ENCODE results near the gene FAM53B. TPM values are rescaled to one million over a fixed set of nuclear protein-coding genes. Genes with fewer than 3 reads are reported as not detected.
A peak's percentile ranks its signal among the peaks of the same experiment; 100 is the strongest.

Gene FAM53B
- total and polyA plus RNA-seq, 4 donors = 21.8 to 31.2 (median 29.7) TPM

DNA sequence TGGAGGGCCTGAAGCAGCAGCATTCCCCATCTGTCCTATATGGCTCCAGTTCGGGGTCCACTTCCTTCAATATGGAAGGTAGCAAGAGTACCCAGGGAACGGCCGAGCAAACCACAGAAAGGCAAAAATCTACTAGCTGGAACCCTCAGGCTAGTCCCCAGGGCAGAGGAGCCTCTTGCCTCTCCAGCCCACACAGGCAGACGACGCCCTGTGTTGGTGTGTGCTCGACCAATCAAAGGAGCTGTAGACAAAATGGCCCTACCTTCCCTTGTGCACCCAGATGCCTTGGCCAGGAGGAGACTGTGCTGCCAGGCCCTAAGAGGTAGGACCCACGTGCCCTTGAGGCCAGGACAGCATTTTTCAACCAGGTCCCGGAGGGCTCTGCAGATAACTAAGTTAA lies 91.5 kb downstream of the FAM53B start:
- 96% methylated on average over 7 of the region's 8 CpGs for WGBS (ENCODE audit: insufficient coverage)
- H3K4me1 ChIP-seq (ENCODE audit: control insufficient read depth, insufficient read depth, low read length) = peaks cover 67% of the 10 kb centered on the region
- H3K27me3 ChIP-seq (ENCODE audit: control insufficient read depth, insufficient read depth, low read length) = no peaks in the 10 kb centered on the region
- no peaks in the 10 kb centered on the region for H3K9me3 ChIP-seq (ENCODE audit: control insufficient read depth, insufficient read depth, low read length)
- no peak overlapping the region for H3K4me3 ChIP-seq (ENCODE audit: low read depth, low read length)
- H3K27ac ChIP-seq (ENCODE audit: low read depth, low read length) = no peak overlapping the region
- DNase-seq (ENCODE audit: low read depth in 4 of 6, low spot score in 6 of 6) = no peak
- H3K36me3 ChIP-seq (ENCODE audit: control insufficient read depth, insufficient read depth, low read length) = peaks cover 50% of the 10 kb centered on the region

DNA sequence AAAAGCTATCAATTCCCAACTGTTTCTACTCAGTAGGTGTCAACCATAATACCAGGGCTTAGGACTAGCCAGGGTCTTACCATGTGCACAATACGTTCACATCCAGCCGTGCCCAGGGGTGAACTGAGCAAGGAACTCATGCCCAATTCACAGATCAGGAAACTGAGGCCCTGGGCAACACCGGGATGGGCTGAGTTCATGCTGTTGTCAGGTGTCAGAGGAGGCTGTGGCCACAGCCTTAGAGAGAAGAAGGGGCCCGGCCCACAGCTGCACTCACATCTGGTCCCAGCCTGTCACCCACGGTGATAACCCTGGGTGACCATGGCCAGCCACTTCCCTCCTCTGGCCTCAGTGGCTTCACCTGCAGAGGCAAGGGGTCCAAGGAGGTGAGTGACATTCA lies 92.0 kb downstream of the FAM53B start:
- peaks cover 50% of the 10 kb centered on the region for H3K36me3 ChIP-seq (ENCODE audit: control insufficient read depth, insufficient read depth, low read length)
- peaks cover 71% of the 10 kb centered on the region for H3K4me1 ChIP-seq (ENCODE audit: control insufficient read depth, insufficient read depth, low read length)
- H3K27ac ChIP-seq (ENCODE audit: low read depth, low read length) = no peak overlapping the region
- no peak overlapping the region for H3K4me3 ChIP-seq (ENCODE audit: low read depth, low read length)
- DNase-seq (ENCODE audit: low read depth in 4 of 6, low spot score in 6 of 6) = no peak
- no peaks in the 10 kb centered on the region for H3K27me3 ChIP-seq (ENCODE audit: control insufficient read depth, insufficient read depth, low read length)
- 93% methylated on average over 5 of the region's 5 CpGs for WGBS (ENCODE audit: insufficient coverage)
- H3K9me3 ChIP-seq (ENCODE audit: control insufficient read depth, insufficient read depth, low read length) = no peaks in the 10 kb centered on the region

DNA sequence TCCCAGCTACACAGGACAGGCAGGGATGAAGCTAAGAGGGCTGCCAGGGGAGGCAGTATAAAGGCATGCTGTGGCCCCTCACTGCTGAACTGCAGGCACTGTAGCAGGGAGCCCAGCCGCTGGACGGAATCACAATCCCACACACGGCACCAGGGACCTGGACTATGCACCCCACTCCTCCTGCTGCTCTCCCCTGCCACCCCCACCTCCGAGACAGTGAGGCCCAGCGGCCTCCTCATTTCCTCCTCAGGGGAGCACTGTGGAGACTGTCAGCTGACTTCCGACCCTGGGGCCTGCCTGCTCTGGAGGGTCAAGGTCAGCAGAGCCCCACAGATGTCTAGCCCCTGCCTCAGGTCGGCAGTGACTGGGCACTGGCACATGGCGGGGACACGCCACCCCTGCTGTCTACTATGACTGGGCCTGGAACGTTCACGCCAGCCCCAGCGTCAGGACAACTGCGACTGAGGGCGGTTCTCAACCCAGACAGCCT lies 92.7 kb downstream of the FAM53B start:
- peaks cover 52% of the 10 kb centered on the region for H3K36me3 ChIP-seq (ENCODE audit: control insufficient read depth, insufficient read depth, low read length)
- WGBS (ENCODE audit: insufficient coverage) = 87% methylated on average over 12 of the region's 14 CpGs
- DNase-seq (ENCODE audit: low read depth in 4 of 6, low spot score in 6 of 6) = no peak
- no peaks in the 10 kb centered on the region for H3K9me3 ChIP-seq (ENCODE audit: control insufficient read depth, insufficient read depth, low read length)
- no peak overlapping the region for H3K4me3 ChIP-seq (ENCODE audit: low read depth, low read length)
- peaks cover 78% of the 10 kb centered on the region for H3K4me1 ChIP-seq (ENCODE audit: control insufficient read depth, insufficient read depth, low read length)
- H3K27me3 ChIP-seq (ENCODE audit: control insufficient read depth, insufficient read depth, low read length) = no peaks in the 10 kb centered on the region
- no peak overlapping the region for H3K27ac ChIP-seq (ENCODE audit: low read depth, low read length)

DNA sequence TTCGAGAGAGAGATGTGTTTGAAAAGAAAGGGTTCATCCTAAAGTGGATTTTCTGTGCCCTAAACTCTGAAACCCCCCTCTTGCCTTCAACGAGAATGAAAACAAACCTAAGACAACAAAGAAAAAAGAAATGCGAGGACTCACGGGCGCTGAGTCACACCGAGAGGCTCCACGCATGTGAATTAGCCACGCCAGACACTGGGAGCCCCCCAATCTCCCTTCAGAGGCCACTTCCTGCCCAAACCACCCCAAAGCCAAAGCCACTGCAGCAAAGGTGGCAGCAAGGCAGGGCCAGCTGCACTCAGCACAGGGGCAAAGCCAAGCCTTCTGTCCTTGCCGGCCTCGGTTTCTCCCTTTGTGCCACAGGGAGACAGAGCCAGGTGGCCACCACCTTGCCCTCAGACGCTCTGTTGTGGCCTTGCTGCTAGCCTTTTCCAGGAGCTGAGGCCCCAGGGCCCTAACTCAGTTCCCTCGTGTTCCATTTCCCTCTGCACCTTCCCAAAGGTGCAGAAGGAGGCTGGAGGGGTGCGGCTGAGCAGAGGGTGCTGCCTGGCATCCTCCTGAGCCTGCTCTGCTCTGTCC lies 93.3 kb downstream of the FAM53B start:
- H3K36me3 ChIP-seq (ENCODE audit: control insufficient read depth, insufficient read depth, low read length) = peaks cover 47% of the 10 kb centered on the region
- peaks cover 84% of the 10 kb centered on the region for H3K4me1 ChIP-seq (ENCODE audit: control insufficient read depth, insufficient read depth, low read length)
- no peaks in the 10 kb centered on the region for H3K9me3 ChIP-seq (ENCODE audit: control insufficient read depth, insufficient read depth, low read length)
- 76% methylated on average over 12 of the region's 13 CpGs for WGBS (ENCODE audit: insufficient coverage)
- H3K27me3 ChIP-seq (ENCODE audit: control insufficient read depth, insufficient read depth, low read length) = no peaks in the 10 kb centered on the region
- no peak overlapping the region for H3K27ac ChIP-seq (ENCODE audit: low read depth, low read length)
- no peak for DNase-seq (ENCODE audit: low read depth in 4 of 6, low spot score in 6 of 6)
- no peak overlapping the region for H3K4me3 ChIP-seq (ENCODE audit: low read depth, low read length)

DNA sequence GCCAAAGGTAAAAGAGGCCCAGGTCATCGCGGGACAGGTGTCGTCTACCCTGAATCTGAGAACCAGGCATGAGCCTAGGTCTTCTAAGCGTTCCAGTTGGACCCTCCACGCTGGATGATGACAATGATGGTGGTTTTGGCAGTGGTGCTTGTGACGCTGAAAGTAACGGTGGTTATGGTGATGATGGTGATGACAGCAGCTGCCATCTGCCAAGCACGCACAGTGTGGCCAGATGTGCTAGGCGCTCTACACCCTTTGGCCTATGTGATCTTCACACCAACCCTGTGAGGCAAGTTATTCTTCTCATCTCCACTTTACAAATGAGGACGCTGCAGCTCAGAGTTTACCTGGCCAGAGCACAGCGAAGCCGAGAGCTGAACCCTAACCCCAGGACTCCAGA lies 93.9 kb downstream of the FAM53B start:
- peaks cover 88% of the 10 kb centered on the region for H3K4me1 ChIP-seq (ENCODE audit: control insufficient read depth, insufficient read depth, low read length)
- peaks cover 45% of the 10 kb centered on the region for H3K36me3 ChIP-seq (ENCODE audit: control insufficient read depth, insufficient read depth, low read length)
- 89% methylated on average over 7 of the region's 12 CpGs for WGBS (ENCODE audit: insufficient coverage)
- H3K9me3 ChIP-seq (ENCODE audit: control insufficient read depth, insufficient read depth, low read length) = no peaks in the 10 kb centered on the region
- H3K27ac ChIP-seq (ENCODE audit: low read depth, low read length) = no peak overlapping the region
- no peak overlapping the region for H3K4me3 ChIP-seq (ENCODE audit: low read depth, low read length)
- DNase-seq (ENCODE audit: low read depth in 4 of 6, low spot score in 6 of 6) = no peak
- H3K27me3 ChIP-seq (ENCODE audit: control insufficient read depth, insufficient read depth, low read length) = no peaks in the 10 kb centered on the region

DNA sequence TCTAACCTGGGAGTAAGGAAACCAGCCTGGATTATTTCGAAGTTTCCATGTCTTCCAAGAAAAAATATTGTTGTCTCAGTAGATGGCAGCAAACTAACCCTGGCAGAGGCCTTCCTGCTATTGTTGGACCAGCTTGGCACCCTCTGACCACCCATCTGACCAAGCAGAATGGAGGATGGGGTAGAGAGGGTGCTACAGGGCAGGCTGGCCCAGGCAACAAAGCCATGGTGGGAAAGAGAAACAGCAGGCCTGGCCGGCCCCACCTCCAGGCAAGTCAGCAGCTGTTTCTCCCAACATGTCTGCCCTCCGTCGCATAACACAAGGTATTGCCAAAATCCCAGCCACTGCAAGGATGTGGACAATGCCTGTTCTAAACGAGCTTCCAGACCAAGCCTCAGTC lies 95.0 kb downstream of the FAM53B start:
- Histone ChIP-seq H3K4me3 (ENCODE audit: low read depth, low read length) (no peak overlapping the region), H3K4me1 (ENCODE audit: control insufficient read depth, insufficient read depth, low read length) (peaks cover 88% of the 10 kb centered on the region), H3K36me3 (ENCODE audit: control insufficient read depth, insufficient read depth, low read length) (peaks cover 34% of the 10 kb centered on the region), H3K27me3 (ENCODE audit: control insufficient read depth, insufficient read depth, low read length) (no peaks in the 10 kb centered on the region), H3K27ac (ENCODE audit: low read depth, low read length) (peak overlapping the region; percentile 82), H3K9me3 (ENCODE audit: control insufficient read depth, insufficient read depth, low read length) (no peaks in the 10 kb centered on the region)
- DNase-seq (ENCODE audit: low read depth in 4 of 6, low spot score in 6 of 6) = peak in 2 of 6 donors; percentile 36 to 43
- 17% methylated on average over 4 of the region's 5 CpGs for WGBS (ENCODE audit: insufficient coverage)

DNA sequence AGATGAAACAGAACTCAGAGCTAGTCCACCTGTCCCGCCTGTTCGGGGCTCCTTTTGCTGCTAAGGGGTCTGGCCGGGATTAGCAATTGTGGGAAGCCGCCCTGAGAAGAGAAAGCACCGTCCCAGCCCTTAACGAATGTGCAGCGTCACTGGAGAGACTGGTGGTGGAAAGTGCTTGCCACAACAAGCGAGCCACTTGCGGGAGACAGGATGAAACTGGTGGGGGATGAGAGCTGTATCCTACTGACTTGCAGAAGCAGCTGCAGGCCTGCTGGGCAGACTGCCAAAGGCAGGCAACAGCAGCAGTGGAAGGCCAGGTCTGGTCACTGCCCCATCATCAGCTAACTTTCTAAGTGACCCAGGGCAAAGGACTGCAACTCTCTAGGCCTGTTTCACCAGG lies 95.4 kb downstream of the FAM53B start:
- 46% methylated on average over 9 of the region's 9 CpGs for WGBS (ENCODE audit: insufficient coverage)
- H3K4me1 ChIP-seq (ENCODE audit: control insufficient read depth, insufficient read depth, low read length) = peaks cover 88% of the 10 kb centered on the region
- H3K9me3 ChIP-seq (ENCODE audit: control insufficient read depth, insufficient read depth, low read length) = no peaks in the 10 kb centered on the region
- DNase-seq (ENCODE audit: low read depth in 4 of 6, low spot score in 6 of 6) = peak in 2 of 6 donors; percentile 85 to 88
- H3K27me3 ChIP-seq (ENCODE audit: control insufficient read depth, insufficient read depth, low read length) = no peaks in the 10 kb centered on the region
- peaks cover 32% of the 10 kb centered on the region for H3K36me3 ChIP-seq (ENCODE audit: control insufficient read depth, insufficient read depth, low read length)
- peak overlapping the region; percentile 82 for H3K27ac ChIP-seq (ENCODE audit: low read depth, low read length)
- H3K4me3 ChIP-seq (ENCODE audit: low read depth, low read length) = no peak overlapping the region

DNA sequence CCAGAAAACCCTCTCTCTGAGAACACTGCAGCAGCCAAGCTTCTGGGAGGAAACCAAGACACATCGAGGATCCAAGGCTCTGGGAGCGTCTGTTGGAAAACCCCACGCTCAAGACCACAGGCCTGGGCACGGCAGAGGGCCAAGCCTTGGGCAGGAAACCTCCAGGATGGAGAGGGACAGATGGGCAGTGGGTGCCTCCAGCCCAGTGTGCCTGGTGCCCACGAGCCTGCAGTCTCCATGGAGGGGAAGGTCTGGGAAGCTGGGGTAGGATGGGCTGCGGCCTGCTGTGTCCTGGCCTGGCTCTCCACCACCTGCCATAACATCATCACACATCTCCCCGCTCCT lies 96.1 kb downstream of the FAM53B start:
- Histone ChIP-seq H3K36me3 (ENCODE audit: control insufficient read depth, insufficient read depth, low read length) (peaks cover 34% of the 10 kb centered on the region), H3K4me3 (ENCODE audit: low read depth, low read length) (no peak overlapping the region), H3K9me3 (ENCODE audit: control insufficient read depth, insufficient read depth, low read length) (no peaks in the 10 kb centered on the region), H3K27ac (ENCODE audit: low read depth, low read length) (peak overlapping the region; percentile 82), H3K4me1 (ENCODE audit: control insufficient read depth, insufficient read depth, low read length) (peaks cover 88% of the 10 kb centered on the region), H3K27me3 (ENCODE audit: control insufficient read depth, insufficient read depth, low read length) (no peaks in the 10 kb centered on the region)
- WGBS (ENCODE audit: insufficient coverage) = 76% methylated on average over 4 of the region's 7 CpGs
- DNase-seq (ENCODE audit: low read depth in 4 of 6, low spot score in 6 of 6) = no peak

DNA sequence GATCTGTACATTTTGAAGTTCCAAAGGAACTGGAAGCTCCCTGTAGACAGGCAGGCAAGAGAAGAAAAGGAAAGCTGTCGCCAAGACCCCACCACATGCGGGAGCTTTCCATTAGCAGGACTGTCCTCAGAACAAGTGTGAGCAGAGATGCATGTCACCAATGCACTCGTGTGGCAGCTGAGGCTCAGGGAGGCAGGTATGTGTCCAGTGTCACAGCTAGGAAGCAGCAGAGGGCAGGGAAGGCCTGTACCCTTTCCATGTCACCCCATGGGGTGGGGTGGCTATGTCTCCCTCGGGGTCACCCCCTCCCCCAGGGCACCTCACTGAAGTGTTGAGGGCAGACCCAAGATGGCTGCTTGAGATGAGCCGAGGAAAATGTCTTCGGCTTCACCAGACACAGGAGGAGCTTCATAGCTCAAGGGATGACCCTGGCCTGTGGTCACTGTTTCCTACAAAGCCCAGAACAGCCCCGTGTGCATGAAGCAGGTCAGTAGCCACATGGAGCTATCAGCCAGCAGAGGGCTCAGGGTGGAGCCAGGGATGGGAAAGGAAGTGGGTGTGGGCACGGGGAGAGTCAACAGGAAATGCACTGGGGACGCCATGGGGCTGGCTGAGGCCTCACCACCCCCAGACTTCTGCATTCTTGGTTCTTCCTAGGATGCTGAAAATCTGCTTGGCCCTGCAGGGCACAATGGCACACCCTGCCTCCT lies 96.6 kb downstream of the FAM53B start:
- DNase-seq (ENCODE audit: low read depth in 4 of 6, low spot score in 6 of 6) = no peak
- no peaks in the 10 kb centered on the region for H3K27me3 ChIP-seq (ENCODE audit: control insufficient read depth, insufficient read depth, low read length)
- peaks cover 31% of the 10 kb centered on the region for H3K36me3 ChIP-seq (ENCODE audit: control insufficient read depth, insufficient read depth, low read length)
- 76% methylated on average over 6 of the region's 9 CpGs for WGBS (ENCODE audit: insufficient coverage)
- H3K4me1 ChIP-seq (ENCODE audit: control insufficient read depth, insufficient read depth, low read length) = peaks cover 93% of the 10 kb centered on the region
- no peak overlapping the region for H3K4me3 ChIP-seq (ENCODE audit: low read depth, low read length)
- peak overlapping the region; percentile 82 for H3K27ac ChIP-seq (ENCODE audit: low read depth, low read length)
- H3K9me3 ChIP-seq (ENCODE audit: control insufficient read depth, insufficient read depth, low read length) = no peaks in the 10 kb centered on the region
